ENCODE measurements around the gene PTPRD.

PTPRD gene

DNA sequence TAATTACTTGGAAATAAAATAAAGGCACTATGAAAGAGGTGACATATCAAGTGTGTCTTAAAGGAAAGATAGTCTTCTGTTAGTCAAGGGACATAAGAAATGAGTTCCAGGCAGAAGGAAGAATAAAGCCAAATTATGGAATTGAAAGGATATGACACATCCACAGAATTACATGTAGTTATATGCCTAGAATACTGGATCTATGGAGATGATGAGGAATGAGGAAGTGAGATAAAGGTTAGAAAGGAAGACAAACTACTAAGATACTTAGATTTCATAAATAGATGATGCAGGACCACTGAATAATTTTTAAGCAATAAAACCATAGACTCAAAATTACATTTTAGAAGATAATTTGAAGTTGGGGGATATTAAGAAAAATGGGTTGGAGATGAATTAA, 609.8 kb downstream of the PTPRD start:
- no peak overlapping the region for H3K4me3 ChIP-seq (ENCODE audit: low read depth, low read length)
- TF ChIP-seq, protein P1, sequence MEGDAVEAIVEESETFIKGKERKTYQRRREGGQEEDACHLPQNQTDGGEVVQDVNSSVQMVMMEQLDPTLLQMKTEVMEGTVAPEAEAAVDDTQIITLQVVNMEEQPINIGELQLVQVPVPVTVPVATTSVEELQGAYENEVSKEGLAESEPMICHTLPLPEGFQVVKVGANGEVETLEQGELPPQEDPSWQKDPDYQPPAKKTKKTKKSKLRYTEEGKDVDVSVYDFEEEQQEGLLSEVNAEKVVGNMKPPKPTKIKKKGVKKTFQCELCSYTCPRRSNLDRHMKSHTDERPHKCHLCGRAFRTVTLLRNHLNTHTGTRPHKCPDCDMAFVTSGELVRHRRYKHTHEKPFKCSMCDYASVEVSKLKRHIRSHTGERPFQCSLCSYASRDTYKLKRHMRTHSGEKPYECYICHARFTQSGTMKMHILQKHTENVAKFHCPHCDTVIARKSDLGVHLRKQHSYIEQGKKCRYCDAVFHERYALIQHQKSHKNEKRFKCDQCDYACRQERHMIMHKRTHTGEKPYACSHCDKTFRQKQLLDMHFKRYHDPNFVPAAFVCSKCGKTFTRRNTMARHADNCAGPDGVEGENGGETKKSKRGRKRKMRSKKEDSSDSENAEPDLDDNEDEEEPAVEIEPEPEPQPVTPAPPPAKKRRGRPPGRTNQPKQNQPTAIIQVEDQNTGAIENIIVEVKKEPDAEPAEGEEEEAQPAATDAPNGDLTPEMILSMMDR (IDR thresholded peaks at IDR 0.05; ENCODE audit: low read depth, low read length) = no peak

DNA sequence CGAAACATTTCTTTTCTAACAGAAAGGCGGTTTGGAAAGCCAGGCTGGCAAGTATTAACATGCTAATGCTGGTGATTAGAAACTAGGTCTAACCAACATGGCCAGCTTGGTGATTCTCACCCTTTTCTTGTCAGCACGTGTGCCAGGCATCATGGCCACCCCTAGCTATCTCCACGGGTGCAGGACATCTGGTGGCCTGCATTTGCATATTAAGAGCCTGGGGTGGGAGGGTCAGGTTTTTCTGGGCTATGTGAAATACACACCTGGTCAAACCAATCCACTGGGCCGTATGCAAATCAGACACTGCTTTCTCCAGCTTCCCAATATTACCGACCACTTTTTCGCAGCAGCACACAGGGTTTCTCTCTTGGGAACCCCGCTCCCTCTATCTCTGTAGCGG, 612.1 kb downstream of the PTPRD start:
- TF ChIP-seq, protein P1 (IDR thresholded peaks at IDR 0.05; ENCODE audit: low read depth, low read length) = no peak
- no peak overlapping the region for H3K4me3 ChIP-seq (ENCODE audit: low read depth, low read length)

DNA sequence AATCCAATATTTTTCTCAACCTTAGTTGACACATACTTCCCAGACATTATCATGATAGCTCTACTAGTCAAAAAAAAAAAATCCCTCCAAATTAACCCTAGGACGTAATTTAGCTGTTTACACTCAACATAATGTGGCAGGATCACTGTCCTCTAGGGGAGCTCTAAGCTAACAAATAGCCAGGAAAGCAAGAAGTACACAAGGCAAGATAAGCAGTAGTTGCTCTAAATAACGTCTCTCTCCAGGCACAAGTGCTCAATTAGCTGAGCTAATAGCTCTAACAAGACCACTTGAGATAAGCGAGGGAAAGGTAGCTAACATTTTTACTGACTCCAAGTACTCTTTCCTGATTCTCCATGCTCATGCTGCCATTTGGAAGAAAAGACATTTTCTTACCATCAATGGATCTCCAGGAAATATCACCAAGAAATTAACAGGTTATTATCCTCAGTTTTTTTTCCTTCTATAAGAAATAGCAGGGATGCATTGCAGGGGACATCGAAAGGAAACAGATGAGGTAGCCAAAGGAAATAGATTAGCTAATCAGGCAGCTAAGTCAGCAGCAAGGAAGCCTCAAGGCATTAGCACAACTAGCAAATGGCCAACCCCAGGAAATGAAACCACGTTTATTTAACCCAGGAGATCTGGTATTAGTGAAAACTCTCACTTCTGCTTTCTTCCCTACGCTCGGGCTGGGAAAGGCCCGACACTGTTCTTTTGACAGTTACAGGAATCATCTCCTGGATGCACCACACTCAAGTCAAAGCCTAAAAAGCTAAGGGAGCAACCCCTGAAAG, 614.1 kb downstream of the PTPRD start:
- TF ChIP-seq, protein P1 (IDR thresholded peaks at IDR 0.05; ENCODE audit: low read depth, low read length) = no peak
- H3K4me3 ChIP-seq (ENCODE audit: low read depth, low read length) = no peak overlapping the region

DNA sequence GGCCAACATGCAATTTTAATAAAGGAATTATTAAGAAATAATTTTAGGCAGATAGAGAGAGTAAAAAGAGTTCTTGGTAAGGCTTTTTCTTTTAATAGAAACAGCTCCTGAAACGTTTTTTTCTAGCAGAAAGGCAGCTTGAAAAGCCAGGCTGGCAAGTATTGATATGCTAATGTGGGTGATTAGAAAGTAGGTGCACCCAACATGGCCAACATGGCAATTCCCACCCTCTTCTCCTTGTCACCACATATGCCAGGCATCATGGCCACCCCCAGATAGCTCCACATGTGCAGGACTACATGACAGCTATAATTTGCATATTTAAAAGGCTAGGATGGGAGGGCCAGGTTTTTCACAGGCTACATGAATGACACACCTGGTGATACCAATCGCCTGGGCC, 615.2 kb downstream of the PTPRD start:
- H3K4me3 ChIP-seq (ENCODE audit: low read depth, low read length) = no peak overlapping the region
- TF ChIP-seq, protein P1 (IDR thresholded peaks at IDR 0.05; ENCODE audit: low read depth, low read length) = no peak

DNA sequence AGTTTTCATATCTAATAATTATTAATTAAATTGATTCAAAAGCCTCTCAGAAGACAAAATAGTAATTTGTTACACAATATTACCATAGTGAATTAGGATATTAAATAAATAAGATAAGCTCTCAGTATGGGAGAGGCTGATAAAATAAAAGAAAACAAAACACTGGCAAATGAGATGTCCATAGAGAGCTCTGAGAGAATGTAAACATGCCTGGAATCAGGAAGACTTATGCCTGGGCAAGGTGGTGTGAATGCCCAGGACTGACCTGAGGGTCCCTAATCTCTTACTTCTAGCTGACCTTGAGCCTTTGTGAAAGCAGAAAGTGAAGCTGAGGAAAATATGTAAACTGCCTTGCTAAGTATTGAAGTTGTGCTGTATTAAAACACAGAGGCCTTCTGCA, 616.5 kb downstream of the PTPRD start:
- no peak overlapping the region for H3K4me3 ChIP-seq (ENCODE audit: low read depth, low read length)
- TF ChIP-seq, protein P1 (IDR thresholded peaks at IDR 0.05; ENCODE audit: low read depth, low read length) = no peak

DNA sequence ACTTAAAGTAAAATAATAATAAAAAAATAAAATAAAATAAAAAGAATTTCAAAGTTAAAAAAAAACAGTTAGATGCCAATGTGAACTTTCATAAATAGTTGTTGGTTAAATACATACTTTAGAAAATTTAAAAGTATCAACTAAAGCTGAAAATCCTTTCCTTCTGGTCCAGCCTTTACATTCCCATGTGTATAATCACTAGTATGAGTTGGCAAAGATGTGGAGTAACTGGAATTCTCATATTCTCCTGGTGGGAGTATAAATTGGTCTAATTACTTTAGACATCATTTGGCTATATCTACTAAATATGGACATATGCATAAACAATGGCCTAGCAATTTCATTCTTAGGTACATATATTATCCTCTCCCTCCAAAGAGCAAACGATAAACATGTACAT, 619.9 kb downstream of the PTPRD start:
- no peak overlapping the region for H3K4me3 ChIP-seq (ENCODE audit: low read depth, low read length)
- TF ChIP-seq, protein P1 (IDR thresholded peaks at IDR 0.05; ENCODE audit: low read depth, low read length) = no peak

DNA sequence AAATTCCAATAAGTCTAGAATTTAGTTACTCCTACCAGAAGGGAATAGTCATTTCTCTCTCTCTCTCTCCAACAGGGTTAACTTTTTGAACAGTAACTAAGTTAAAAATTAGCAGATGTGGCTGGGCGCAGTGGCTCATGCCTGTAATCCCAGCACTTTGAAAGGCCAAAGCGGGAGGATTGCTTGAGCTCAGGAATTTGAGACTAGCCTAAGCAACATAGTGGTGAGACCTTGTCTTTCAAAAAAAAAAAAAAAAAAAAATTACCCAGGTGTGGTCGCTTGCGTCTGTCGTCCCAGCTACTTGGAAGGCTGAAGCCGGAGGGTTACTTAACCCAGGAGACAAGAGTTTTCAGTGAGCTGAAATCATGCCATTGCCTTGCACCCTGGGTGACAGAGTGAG, 639.7 kb downstream of the PTPRD start:
- TF ChIP-seq, protein P1 (IDR thresholded peaks at IDR 0.05; ENCODE audit: low read depth, low read length) = no peak
- no peak overlapping the region for H3K4me3 ChIP-seq (ENCODE audit: low read depth, low read length)
